Epidermal melanocyte (primary cell): Measurements from ENCODE around the gene RNF144A.
"Not testable (repeated sequence)": the region's sequence is repeated elsewhere in the genome, so short reads cannot be mapped to it uniquely, and the experiment has no call there.

ENCODE experiments used
- DNase-seq: peaks from one replicate; pipeline ENCODE4 v3.0.0; 2011; ENCODE audit warnings: low spot score; ENCODE audit not compliant: insufficient read length

Gene RNF144A

DNA sequence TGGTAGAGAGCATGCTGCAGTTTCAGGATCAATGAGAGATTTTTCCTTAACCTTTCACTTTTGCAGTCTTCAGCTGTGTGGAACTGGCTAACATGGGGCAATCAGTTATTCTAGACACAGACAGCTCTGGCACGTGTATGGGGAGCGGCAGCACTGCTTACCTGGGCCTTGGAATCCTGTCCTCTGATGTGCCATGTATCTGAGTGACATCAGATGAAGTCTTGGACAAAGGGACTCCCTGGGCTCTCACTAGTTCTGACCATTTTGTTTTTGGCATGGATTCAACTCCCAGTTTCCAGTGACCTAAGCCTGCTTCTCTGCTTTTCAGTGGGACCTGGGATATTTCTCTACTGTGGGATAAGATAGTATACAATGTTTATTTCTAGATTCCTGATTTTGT is 54.3 kb downstream of the RNF144A start:
- no peak for DNase-seq

DNA sequence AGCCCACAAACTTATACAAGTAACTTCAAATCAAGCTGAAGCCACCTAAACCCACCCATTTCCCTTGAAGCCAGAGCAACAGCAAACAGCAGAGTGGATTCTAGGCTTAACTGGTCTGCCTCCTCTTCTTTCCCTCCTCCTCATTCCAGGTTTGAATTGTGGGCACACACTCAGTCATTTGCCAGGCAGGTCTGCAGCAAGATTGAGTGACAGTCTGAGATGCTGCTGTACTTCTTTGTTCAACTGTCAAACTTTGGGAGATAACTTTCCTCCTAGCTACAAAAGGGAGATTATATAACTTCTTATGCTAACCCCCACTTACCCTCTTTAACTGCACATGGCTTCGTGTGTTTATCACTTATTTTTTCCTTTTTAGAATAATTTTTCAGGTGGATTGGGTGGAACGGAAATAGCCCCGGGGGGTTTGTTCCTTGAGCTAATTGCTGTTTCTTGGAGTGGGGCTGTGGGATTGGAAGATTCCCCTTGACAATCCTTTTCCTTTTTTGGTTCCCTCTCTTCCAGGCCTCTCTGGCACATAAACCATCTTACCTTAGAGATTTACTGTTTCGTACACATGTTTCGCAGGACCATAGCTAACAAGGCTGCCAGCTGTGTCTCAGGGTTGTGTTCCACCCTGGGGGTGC is 55.0 kb downstream of the RNF144A start:
- no peak for DNase-seq

DNA sequence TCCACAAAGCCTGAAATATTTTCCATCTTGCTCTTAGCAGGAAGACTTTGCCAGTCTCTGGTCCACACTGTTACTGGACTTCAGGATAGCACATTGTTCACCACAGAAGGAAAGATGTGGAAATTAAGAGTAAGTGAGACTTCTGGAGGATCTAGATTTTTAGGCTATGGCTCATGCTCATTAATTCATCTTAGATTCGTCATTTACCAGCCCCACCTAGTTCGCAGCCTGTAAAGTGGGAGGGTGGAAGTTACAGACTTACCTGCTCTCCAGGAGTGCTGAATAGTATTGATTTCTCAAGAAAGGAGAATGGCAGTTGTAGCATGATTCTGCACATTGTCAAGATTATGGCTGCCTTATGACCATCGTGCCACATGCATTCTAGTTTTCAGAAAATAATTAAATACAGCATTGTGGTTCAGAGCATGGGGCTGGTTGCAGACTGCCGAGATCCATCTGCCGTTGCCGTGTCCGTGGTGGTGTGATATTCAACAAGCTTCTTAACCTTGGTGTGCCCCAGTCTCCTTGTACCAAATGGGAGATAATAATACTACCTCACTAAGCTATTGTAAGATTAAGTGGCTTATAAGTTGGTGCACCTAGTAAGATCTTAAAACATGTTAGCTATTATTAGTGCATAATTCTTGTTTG is 56.8 kb downstream of the RNF144A start:
- DNase-seq: no peak

DNA sequence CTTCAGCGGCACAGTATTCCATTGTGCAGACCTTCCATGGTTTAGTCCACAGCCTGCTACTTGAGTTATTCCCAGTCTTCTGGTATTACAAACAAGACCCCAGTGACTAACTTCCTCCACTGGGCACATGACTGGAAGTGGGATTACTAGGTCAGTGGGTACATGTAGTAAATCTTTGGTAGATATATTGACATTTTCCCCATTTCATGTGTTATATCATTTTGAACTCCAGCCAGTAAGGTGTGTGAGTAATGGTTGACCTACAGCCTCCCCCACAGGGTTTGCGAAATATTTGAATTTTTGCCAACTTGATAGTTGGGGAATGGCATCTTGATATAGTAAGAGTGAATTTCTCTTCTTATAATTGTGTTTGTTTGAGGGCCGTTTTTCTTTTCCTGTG is 58.8 kb downstream of the RNF144A start:
- no peak for DNase-seq

DNA sequence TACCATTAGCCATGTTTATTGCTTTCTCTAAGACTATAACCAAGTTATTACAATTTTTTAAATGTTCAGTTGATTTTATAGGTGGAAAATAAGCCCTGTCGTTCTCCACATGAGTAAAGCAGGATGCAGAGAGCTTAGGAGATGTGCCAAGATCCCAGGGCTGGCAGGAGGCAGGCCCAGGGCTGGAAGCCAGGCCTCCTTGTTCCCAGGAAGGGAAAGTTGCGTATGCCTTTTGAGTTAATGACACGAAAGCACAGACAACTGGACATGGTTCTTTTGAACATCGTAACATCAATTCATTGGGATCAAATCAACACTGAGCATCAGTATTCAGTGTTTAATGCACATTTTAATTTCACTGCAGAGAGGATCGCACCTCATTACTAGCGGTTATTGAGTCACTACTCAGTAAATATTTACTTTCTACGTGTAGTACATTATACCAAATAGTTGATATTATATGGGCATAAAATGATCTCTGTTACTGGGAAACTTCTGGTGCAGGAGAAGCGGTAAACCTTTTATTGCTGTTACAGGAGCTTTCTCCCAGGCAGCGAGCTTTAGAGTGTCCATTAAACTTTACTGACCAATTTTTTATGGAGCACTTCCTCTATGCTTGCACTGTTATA is 60.0 kb downstream of the RNF144A start:
- no peak for DNase-seq

DNA sequence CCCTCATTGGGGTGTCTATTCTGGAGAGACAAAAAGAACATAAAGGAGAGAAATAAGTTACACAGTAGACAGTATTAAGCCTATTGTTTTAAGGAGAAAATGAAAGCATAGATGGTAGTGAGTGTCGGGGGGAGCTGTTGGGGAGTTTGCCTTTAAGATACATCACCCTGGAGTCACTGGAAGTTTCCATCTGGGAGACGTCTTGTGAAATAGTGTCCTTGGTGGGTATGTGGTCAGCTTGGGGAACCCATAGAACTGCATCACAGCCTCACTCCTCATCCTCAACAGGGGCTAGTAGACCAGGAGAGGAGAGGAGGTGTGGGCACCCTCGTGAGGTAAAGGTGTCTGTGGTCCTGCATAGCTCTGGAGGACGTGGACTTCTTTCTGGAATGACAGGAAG is 60.6 kb downstream of the RNF144A start:
- DNase-seq: no peak

DNA sequence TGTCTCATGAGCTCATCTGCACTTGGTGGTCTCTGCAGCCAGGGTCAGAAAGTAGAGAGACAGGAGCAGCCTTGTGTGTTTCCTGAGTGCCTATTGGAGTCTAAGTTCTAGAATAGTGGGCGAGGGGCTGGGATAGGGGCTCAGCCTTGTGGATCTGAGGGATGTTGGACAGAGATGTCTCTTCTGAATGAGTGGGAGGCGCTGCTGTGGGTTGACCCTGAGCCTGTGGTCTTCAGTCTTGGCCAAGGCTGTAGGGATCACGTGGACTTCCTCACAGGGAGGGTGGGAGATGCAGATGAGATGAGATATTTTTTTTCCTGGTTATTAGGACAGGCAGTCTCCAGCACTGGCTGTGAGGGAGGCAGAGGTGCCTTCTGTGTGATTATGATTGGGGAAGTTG is 61.8 kb downstream of the RNF144A start:
- no peak for DNase-seq

DNA sequence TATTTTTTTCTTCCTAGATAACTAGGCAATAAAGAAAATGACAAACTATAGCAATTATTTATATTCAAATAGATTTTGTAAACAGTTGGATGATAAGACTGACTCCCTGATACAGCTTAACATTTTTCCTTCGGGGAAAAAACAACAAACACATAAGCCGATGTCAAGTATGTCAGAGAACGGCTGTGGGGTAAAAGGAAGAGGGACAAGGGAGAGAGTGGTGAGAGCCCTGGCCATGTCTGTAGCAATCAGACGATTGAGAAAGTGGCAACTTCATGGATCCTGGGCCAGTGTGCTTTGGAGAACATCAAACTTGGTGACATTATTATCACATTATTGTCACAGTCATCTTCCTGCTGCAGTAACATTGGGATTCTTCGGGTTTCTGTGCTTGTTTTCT is 65.2 kb downstream of the RNF144A start:
- DNase-seq: no peak

DNA sequence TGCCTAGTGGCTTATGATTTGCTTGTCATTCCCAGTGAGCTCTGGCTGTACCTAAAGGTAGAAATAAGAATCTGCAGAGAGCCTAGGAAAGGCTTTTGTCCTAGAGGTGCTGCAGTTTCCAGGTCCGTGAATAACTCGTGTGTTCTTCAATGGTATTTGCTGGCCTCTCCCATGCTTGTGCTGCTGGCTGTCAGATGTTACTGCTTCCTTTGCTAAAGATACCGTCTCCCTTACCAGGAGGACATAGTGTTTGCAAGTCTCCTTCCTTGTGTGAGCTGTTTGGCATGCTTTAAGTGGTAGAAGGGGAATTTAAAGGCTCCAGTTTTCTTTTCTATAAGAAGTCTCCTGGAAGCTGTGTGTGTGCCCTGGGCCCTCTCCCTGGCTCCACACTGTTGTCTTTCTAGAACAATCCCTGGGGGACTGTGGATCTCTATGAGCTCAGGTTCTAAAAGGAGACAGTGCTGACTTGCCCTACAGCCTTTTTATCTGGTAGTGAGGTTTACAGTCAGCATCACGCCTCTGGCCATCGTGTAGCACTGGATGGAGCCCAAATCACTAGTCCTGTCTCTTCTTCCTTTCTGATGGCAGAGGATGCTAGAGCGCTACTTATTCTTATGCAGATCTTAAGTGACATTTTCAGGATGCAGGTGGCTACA is 65.8 kb downstream of the RNF144A start:
- DNase-seq: no peak

DNA sequence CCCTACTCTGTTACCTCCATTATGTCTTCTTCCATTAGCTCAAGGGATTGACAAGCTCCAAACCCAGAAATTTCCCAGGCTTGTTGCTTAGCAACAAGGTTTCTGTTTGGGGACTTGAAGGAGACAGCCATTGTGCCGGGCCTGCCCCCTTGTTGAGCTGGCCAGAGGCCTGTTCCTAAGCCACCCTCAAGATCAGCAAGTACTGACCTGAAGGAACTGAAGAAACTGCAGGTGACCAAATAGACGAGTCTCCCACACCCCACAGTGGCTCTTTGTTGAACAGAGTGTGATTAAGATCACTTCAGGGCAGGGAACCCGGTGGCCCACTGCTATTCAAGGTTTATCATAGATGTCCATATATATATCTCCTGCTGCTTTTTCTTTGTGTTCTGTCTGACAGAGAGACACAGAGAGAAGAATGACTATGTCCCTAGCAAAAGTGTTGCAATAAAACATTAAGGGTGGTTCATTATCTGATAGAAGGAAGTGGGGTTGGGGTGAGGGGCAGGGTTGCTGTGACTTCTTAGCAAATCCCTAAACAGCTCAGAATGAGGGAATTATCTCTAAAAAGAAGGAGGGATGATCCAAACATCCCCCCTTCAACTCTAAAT is 69.2 kb downstream of the RNF144A start:
- DNase-seq: no peak

DNA sequence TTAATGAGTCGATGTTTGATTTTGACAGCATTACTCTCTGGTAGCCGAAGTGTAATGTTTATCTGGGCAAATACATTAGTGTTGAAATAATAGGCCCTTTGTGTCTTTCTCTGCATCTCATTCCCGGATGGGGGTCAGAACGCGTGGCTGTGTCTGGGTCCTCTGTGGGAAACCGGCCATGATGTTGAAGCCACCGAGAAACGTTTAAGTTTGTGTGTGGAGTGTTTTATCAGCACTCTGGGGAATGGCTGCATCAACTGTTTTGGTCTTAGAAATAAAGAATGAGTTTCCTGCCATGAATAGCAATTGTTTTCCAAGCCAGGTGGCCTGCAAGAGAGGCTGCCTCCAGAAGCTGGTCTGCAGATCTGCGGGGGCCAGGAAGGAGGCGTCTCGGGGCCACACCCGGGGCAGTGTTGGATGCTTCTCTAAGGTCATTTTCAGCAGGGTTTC is 69.7 kb downstream of the RNF144A start:
- no peak for DNase-seq

DNA sequence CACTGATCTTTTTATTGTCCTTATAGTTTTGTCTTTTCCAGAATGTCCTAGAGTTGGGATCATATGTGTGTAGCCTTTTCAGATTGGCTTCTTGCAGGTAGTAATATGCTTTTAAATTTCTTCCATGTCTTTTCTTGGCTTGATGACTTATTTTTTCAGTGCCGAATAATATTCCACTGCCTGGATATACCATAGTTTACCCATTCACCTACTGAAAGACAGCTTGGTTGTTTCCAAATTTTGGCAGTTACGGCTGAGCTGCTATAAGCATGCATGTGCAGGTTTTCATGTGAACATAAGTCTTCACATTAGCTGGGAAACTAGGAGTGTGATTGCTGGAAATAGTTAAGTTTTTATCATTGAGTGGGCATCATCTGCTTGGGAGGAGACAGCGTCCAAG is 73.7 kb downstream of the RNF144A start:
- DNase-seq: no peak

DNA sequence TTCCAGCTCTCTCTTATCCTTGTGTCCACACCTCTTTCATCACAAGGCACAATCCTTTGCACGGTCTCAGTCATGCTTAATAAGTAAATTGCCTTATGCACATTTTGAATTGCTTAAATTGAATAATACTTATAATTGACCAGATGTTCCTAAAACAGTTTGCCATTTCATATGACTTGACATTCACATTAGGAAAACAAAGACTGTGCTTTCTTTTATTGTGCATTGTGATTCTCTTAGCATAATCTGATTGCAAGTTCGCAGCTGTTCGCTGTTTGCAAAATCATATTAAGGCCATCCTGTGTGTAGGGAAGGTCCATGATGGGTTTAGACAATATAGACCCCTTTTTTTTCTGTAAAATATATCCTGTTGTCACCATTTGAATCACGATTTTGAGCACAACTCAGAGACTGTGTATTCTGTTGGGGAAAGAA is 75.6 kb downstream of the RNF144A start:
- no peak for DNase-seq

DNA sequence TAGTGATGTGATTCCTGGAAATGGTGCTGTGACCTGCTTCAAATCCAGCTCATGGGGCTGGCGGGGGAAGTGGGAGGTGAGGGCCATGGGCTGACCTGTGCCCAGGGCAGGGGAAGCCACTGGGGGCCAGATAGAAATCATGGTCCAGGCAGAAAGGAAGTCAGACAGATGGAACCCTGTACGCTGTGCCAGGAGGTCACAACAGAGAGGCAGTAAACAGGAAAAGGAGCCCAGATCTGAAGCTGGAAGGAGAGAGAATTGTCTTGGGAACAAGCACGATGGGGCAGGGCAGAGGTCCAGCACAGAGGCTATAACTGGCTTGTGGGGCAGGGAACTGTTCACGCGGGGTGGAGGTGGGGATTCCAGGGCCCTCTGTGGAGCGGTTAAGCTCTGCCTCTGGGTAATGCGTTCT is 76.0 kb downstream of the RNF144A start:
- no peak for DNase-seq

DNA sequence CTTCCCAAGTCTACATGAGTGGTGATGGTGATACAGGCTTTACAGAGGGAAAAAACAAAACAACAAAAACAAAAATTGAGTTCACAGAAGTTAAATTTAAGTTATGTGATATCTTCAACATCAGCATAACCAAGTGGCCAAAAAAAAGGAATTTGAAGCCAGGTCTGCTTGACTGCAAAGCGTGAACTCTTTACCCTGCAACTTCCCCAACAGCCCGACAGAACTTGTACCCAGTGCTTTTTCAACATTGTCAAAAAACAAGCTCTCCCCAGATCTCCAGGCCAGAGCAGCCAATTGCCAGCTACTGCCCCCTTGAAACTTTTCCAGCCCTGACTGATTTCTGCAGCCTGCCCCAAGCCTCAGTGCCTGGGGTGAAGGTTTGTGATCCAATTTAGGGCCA is 76.7 kb downstream of the RNF144A start:
- no peak for DNase-seq

DNA sequence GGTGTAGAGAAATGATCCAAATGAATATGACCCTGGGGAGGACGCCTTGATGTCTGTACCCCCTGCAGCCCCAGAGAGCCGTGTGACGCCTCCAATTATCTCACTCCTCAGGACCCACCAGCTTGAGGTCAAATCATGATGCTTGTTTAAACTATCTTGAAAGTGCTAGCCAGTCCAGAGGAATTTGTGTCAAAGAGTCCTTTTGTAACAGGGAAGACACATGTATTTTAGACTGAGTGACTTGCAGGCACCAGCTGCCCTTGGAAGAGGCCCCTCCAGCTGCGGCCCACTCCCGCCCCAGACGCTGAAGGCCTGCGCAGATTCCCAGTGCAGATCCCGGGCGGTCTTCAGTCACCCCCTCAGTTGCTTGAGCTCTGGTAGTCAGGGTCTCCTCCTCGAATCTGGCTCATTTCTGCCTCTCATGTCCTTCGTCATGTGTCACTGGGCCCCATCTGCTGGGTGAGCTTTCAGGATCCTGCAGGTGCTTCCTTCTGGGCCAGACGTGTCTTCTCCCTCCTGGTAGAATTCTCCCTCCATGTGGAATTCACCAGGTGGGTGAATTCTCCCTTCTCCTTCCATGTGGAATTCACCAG is 77.4 kb downstream of the RNF144A start:
- DNase-seq: no peak

DNA sequence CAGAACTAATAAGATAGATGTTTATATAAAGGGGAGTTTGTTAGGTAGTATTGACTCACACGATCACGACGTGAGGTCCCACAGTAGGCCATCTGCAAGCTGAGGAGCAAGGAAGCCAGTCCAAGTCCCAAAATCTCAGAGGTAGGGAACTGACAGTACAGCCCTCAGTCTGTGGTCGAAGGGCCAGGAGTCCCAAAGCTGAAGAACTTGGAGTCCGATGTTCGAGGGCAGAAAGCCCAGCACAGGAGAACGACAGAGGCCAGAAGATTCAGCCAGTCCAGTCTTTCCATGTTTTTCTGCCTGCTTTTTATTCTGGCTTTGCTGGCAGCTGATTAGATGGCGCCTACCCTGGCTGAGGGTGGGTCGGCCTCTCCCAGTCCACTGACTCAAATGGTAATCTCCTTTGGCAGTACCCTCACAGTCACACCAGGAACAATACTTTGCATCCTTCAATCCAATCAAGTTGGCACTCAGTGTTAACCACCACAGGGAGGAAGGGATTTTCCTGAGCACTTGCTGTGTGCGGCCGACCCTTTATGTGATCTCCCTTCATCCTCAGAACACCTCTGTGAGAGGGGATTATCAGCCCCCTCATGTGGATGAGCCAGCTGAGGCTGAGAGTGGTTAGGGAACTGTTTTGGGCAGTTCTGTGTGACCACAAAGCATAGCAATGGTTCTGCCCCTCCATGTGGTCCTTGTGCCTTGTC is 78.3 kb downstream of the RNF144A start:
- DNase-seq: no peak

DNA sequence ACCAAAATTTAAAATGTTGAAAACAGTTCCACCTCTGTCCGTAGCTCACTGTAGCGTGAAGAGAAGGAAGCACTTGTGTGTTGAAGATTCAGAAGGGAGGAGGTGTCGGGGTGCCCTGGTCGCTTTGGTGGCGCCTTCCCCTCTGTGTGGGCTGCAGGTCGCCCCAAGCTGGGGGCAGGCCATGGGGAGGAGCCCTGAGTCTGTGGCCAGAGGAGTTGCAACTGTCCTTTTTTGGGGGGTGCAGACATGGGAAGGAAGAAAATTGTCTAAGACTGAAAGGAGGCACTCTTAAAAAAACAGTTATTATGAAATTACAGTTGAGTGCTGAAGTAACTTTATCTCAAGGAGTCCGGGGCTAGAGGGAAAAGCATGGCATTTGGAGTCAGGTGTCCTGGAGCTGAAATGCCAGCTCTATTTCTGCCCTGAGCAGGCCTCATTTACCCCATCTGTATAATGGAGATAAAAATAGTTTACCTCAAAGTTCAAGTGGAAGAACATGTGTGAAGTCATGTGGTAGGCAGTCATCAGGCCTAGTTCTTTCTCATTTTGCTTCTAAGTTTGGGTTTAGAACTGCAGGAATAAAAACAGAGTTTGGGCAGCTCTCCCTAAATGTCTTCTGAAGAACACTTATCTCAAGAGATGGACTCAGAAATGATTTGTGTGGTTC is 82.1 kb downstream of the RNF144A start:
- no peak for DNase-seq

DNA sequence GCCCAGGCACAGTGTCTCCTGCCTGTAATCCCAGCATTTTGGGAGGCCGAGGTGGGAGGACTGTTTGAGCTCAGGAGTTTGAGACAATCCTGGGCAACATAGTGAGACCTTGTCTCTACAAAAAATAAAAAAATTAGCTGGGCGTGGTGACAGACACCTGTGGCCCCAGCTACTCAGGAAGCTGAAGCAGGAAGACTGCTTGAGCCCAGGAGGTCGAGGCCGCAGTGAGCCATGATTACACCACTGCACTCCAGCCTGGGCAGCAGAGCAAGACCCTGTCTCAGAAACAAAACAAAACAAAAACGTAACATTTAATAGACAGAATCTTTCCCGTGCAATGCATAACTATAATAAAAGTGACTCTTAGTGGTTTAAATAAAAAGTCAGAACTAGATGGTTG is 84.2 kb downstream of the RNF144A start:
- not testable (repeated sequence) for DNase-seq

DNA sequence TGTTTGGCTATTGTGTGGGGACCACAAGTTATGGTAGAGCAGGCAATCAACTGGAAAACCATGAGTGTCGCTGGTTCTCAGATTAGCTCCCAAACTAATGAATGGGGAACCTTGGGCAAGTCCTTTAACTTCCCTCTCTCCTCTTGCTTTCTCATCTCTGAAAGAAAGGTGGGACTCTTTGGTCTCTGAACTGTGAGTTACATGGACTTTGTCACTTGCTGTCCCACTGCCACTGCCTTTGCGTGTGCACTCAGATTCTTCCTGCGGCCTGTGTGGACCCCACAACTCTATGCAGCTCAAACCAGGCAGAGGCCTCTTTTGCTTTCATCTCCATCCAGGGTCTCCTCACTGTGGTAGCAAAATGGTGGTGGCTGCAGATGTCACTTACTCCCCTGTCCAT is 86.7 kb downstream of the RNF144A start:
- no peak for DNase-seq
